ENCODE measurements around the gene MLXIPL. TPM values are rescaled to one million over a fixed set of nuclear protein-coding genes. Genes with fewer than 3 reads are reported as not detected.

MLXIPL gene
- total RNA-seq: not detected in 2 replicates

GRCh38 chr7:73623798-73624668 is at the start of gene MLXIPL:
Gene MLXIPL (minus strand): TSS chr7:73624522. CDS start chr7:73624492, 30 bp downstream.

GRCh38 chr7:73667344-73668102 is 43.2 kb upstream of the MLXIPL start, which contains the start of gene VPS37D:
Gene VPS37D (plus strand): TSS chr7:73667831. CDS start chr7:73667959, 128 bp downstream.

GRCh38 chr7:73578342-73579128 is 45.8 kb downstream of the MLXIPL start, which contains the start of gene TBL2:
Gene TBL2 (minus strand): TSS chr7:73578579. CDS start chr7:73578549, 30 bp downstream.

GRCh38 chr7:73557397-73558257 is 66.7 kb downstream of the MLXIPL start, which contains the start of gene BCL7B:
Gene BCL7B (minus strand): TSS chr7:73557690. CDS start chr7:73557578, 112 bp downstream.

Other genes starting within 250 kb of the MLXIPL start
- gene FZD9, start 190.7 kb downstream of the MLXIPL start, total RNA-seq: 0.85 and 0.96 TPM in 2 replicates
- gene BAZ1B, start 102.2 kb downstream of the MLXIPL start, total RNA-seq: 40.6 and 71.1 TPM in 2 replicates
- gene BCL7B, start 66.8 kb downstream of the MLXIPL start, total RNA-seq: 14.7 and 36.4 TPM in 2 replicates
- 94.3 and 111 TPM in 2 replicates for gene TBL2, start 45.9 kb downstream of the MLXIPL start, total RNA-seq
- 2.3 and 5.9 TPM in 2 replicates for gene VPS37D, start 43.3 kb upstream of the MLXIPL start, total RNA-seq
- 1.7 and 3.6 TPM in 2 replicates for gene DNAJC30, start 58.9 kb upstream of the MLXIPL start, total RNA-seq
- 49.0 and 98.9 TPM in 2 replicates for gene BUD23, start 59.1 kb upstream of the MLXIPL start, total RNA-seq
- gene STX1A, start 95.1 kb upstream of the MLXIPL start, total RNA-seq: 27.1 and 52.1 TPM in 2 replicates
- 5.4 and 20.9 TPM in 2 replicates for gene ABHD11, start 114.3 kb upstream of the MLXIPL start, total RNA-seq
- not detected in 2 replicates for gene CLDN3, start 145.7 kb upstream of the MLXIPL start, total RNA-seq
- 0.85 and 2.7 TPM in 2 replicates for gene CLDN4, start 206.5 kb upstream of the MLXIPL start, total RNA-seq
- gene METTL27, start 218.0 kb upstream of the MLXIPL start, total RNA-seq: 9.9 and 11.5 TPM in 2 replicates
- gene TMEM270, start 236.6 kb upstream of the MLXIPL start, total RNA-seq: not detected in 2 replicates